Breast epithelium (tissue), 3 donors: ENCODE results near the gene OS9.

Source experiments
- POLR2A ChIP-seq: fragments of 450-650 bp; IDR thresholded peaks from one replicate; pipeline ENCODE4 v1.6.1; 2016; ENCODE audit warnings: antibody characterized with exemption, mild to moderate bottlenecking, moderate library complexity
- POLR2AphosphoS5 ChIP-seq, 3 donors: sonication (generic); formaldehyde crosslinking; IDR thresholded peaks; one replicate each; pipeline ENCODE4 v1.6.1; 2017; ENCODE audit warnings: antibody characterized with exemption in 3 of 3
- TF ChIP-seq, protein P1 (sequence below), 3 donors: fragments of 450-650 bp; IDR thresholded peaks; one replicate each; pipeline ENCODE4 v1.5.1; 2016 to 2017; ENCODE audit warnings: antibody characterized with exemption in 3 of 3, mild to moderate bottlenecking in 3 of 3, moderate library complexity in 3 of 3

DNA sequence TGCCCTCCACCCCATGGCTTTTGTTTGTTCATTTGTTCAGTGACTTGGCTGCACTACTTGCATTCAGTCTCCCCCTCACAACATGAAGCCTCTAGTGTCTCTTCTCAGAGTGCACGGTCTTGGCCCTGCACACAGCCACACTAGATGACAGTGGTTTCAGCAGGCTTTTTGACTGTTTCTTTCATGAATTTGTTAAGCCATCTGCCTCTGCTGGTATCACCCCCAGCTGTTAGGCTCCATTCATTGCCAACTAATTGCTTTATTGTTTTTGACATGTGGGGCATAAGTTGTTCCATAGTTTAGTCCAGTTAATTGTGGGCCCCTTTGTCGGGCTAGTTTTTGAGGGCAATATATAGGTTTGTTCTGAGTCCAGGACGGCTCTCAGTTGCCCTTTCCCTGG, 18.8 kb downstream of the OS9 start:
- TF ChIP-seq, protein P1, sequence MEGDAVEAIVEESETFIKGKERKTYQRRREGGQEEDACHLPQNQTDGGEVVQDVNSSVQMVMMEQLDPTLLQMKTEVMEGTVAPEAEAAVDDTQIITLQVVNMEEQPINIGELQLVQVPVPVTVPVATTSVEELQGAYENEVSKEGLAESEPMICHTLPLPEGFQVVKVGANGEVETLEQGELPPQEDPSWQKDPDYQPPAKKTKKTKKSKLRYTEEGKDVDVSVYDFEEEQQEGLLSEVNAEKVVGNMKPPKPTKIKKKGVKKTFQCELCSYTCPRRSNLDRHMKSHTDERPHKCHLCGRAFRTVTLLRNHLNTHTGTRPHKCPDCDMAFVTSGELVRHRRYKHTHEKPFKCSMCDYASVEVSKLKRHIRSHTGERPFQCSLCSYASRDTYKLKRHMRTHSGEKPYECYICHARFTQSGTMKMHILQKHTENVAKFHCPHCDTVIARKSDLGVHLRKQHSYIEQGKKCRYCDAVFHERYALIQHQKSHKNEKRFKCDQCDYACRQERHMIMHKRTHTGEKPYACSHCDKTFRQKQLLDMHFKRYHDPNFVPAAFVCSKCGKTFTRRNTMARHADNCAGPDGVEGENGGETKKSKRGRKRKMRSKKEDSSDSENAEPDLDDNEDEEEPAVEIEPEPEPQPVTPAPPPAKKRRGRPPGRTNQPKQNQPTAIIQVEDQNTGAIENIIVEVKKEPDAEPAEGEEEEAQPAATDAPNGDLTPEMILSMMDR (IDR thresholded peaks at IDR 0.05), result no peak
- TF ChIP-seq POLR2A (no peak), POLR2AphosphoS5 (IDR thresholded peaks at IDR 0.05) (no peak)
